HG03108 (cell line): ENCODE data around the gene FUT1.
"Not testable (repeated sequence)": the region's sequence is repeated elsewhere in the genome, so short reads cannot be mapped to it uniquely, and the experiment has no call there.

Experiments
- ATAC-seq: cut with Tn5 transposase; IDR thresholded peaks from one replicate; pipeline ENCODE4 v1.9.1; 2021; ENCODE audit warnings: moderate library complexity; ENCODE audit not compliant: unreplicated experiment

FUT1 gene

GRCh38 chr19:48752496-48753365 lies at the start of gene FUT1:
Gene FUT1, minus strand, starts transcription at chr19:48752641. Its CDS starts 1,360 bp downstream, at chr19:48751281.
- no peak for ATAC-seq

GRCh38 chr19:48799358-48800300 lies 47.2 kb upstream of the FUT1 start:
- ATAC-seq = no peak

GRCh38 chr19:48798937-48799336 lies 46.5 kb upstream of the FUT1 start:
- ATAC-seq = no peak

- no peak for ATAC-seq
Measured at GRCh38 chr19:48797103-48797502, 44.7 kb upstream of the FUT1 start.

GRCh38 chr19:48796298-48797083 lies 44.0 kb upstream of the FUT1 start:
- ATAC-seq = no peak

- ATAC-seq = no peak
Measured at GRCh38 chr19:48795685-48796070, 43.2 kb upstream of the FUT1 start.

GRCh38 chr19:48795055-48795684 lies 42.7 kb upstream of the FUT1 start:
- peak; percentile 90 for ATAC-seq

GRCh38 chr19:48794291-48794690 lies 41.9 kb upstream of the FUT1 start:
- ATAC-seq = no peak

- no peak for ATAC-seq
Measured at GRCh38 chr19:48793271-48793670, 40.8 kb upstream of the FUT1 start.

- ATAC-seq = not testable (repeated sequence)
Measured at GRCh38 chr19:48787331-48787730, 34.9 kb upstream of the FUT1 start.

GRCh38 chr19:48786422-48786821 lies 34.0 kb upstream of the FUT1 start:
- not testable (repeated sequence) for ATAC-seq

GRCh38 chr19:48784527-48784926 lies 32.1 kb upstream of the FUT1 start:
- ATAC-seq = no peak

- ATAC-seq = no peak
Measured at GRCh38 chr19:48780631-48781391, 28.4 kb upstream of the FUT1 start.

- ATAC-seq = no peak
Measured at GRCh38 chr19:48779636-48780035, 27.2 kb upstream of the FUT1 start.

GRCh38 chr19:48777720-48778119 lies 25.3 kb upstream of the FUT1 start:
- no peak for ATAC-seq

- no peak for ATAC-seq
Measured at GRCh38 chr19:48777139-48777538, 24.7 kb upstream of the FUT1 start.

- no peak for ATAC-seq
Measured at GRCh38 chr19:48772503-48772953, 20.1 kb upstream of the FUT1 start.

GRCh38 chr19:48770734-48771472 lies 18.5 kb upstream of the FUT1 start:
- ATAC-seq = no peak

- ATAC-seq = no peak
Measured at GRCh38 chr19:48770266-48770665, 17.8 kb upstream of the FUT1 start.
